ENCODE results near the gene BOC. TPM values are rescaled to one million over a fixed set of nuclear protein-coding genes. Genes with fewer than 3 reads are reported as not detected.

The BOC gene
- total and polyA plus RNA-seq, 9 donors: 28.6 to 98.5 (median 58.0) TPM

- H3K9me3 ChIP-seq: no peaks in the 10 kb centered on the region
- intact Hi-C loops (cut with DNase I): no loop called here
- H3K27ac ChIP-seq: no peak overlapping the region
- no peaks in the 10 kb centered on the region for H3K27me3 ChIP-seq
- no peak overlapping the region for H3K4me3 ChIP-seq
- WGBS, 3 donors: 87 to 92% (median 91%) methylated on average over 5 of the region's 5 CpGs
- TF ChIP-seq CTCF (IDR thresholded peaks at IDR 0.05): no peak
- TF ChIP-seq EP300 (IDR thresholded peaks at IDR 0.05): no peak
- TF ChIP-seq POLR2A (IDR thresholded peaks at IDR 0.05): no peak
- no peaks in the 10 kb centered on the region for H3K36me3 ChIP-seq
- H3K4me1 ChIP-seq (ENCODE audit: insufficient read depth): peaks cover 2% of the 10 kb centered on the region
- no peak for DNase-seq
Observed at GRCh38 chr3:113186566-113186965, 24.8 kb upstream of the BOC start.

DNA sequence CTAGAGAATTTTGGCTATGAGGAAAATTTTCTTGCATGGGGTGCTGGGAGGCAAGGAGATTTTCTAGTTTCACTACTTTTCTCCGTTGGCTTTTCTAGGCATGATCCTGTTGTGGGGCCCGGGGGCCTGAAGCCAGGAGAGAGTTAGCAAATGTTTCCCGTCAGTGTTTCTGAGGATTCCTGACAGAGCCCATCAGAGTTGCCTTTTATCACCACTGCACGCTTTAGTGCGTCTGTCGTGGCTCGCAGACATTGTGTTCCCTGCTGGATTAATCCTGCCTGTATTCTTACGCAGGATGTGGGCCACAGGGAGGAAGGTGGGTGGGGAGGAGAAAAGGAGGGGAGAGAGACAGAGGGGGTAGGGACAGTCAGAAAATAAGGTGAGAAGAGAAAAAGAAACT lies 18.1 kb upstream of the BOC start:
- Histone ChIP-seq H3K9me3 (no peaks in the 10 kb centered on the region), H3K36me3 (no peaks in the 10 kb centered on the region), H3K4me3 (no peak overlapping the region), H3K4me1 (ENCODE audit: insufficient read depth) (peaks cover 2% of the 10 kb centered on the region), H3K27ac (no peak overlapping the region), H3K27me3 (no peaks in the 10 kb centered on the region)
- DNase-seq: no peak
- intact Hi-C loops (cut with DNase I): no loop called here
- WGBS, 3 donors: 45 to 70% (median 54%) methylated on average over 8 of the region's 8 CpGs
- TF ChIP-seq POLR2A (IDR thresholded peaks at IDR 0.05): no peak
- TF ChIP-seq CTCF (IDR thresholded peaks at IDR 0.05): no peak
- TF ChIP-seq EP300 (IDR thresholded peaks at IDR 0.05): no peak

DNA sequence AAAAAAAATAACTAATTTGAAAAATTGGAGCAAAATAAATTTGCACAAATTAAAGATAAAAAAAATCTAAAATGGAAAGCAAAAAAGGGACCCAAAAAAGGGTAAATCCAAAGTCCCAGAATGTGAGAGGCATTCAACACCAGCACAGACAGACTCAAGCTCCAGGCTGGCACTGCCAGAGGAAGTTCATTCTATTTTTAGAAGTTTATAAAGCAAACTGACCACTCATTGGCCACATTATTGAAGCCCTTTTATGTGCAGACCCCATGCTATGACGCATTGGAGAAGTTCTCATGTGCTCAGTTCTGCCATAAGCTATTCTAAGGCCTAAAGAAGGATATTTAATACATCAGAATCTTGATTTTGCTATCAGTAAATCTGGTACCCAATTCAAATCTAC lies 17.6 kb upstream of the BOC start:
- H3K36me3 ChIP-seq: no peaks in the 10 kb centered on the region
- H3K27ac ChIP-seq: no peak overlapping the region
- no peak for DNase-seq
- no peak overlapping the region for H3K4me3 ChIP-seq
- H3K27me3 ChIP-seq: no peaks in the 10 kb centered on the region
- TF ChIP-seq CTCF (IDR thresholded peaks at IDR 0.05) (no peak), EP300 (IDR thresholded peaks at IDR 0.05) (no peak), POLR2A (IDR thresholded peaks at IDR 0.05) (no peak)
- no peaks in the 10 kb centered on the region for H3K9me3 ChIP-seq
- intact Hi-C loops (cut with DNase I): no loop called here
- peaks cover 2% of the 10 kb centered on the region for H3K4me1 ChIP-seq (ENCODE audit: insufficient read depth)
- 83 to 89% (median 89%) methylated on average over 1 of the region's 1 CpG for WGBS, 3 donors

DNA sequence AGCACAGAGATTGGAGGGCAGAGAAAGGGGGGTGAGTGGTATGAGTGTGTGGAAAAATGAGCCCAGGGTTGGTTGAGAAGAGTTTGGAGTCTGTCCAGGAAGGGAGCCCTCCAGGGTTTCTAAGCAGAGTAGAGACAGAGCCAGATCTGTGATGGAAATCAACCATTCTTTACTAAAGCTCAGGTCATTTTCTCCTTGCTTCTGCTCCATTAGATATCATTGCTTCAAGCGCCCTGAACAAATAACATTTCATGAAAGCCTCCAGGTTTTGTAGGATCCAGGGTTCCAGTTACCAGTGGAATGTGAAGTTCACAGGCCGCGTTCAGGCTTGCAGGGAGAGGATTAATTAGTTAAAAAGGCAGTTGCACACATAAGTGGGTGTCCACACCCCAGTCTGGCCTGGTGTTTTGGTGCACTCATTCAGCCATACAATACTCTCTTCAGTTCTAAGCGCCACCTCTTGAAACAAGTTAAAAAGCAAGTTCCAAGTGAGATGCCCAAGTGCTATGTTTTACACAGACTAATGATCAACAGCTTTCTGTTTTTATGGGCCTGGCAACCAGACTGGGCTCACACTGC lies 16.4 kb upstream of the BOC start:
- TF ChIP-seq POLR2A (IDR thresholded peaks at IDR 0.05) (no peak), CTCF (IDR thresholded peaks at IDR 0.05) (no peak), EP300 (IDR thresholded peaks at IDR 0.05) (no peak)
- no peak for DNase-seq
- WGBS, 3 donors: 89 to 94% (median 93%) methylated on average over 4 of the region's 4 CpGs
- H3K4me3 ChIP-seq: no peak overlapping the region
- intact Hi-C loops (cut with DNase I): no loop called here
- H3K36me3 ChIP-seq: no peaks in the 10 kb centered on the region
- H3K4me1 ChIP-seq (ENCODE audit: insufficient read depth): no peaks in the 10 kb centered on the region
- H3K9me3 ChIP-seq: no peaks in the 10 kb centered on the region
- H3K27me3 ChIP-seq: no peaks in the 10 kb centered on the region
- H3K27ac ChIP-seq: no peak overlapping the region
